Lower leg skin (tissue), 4 donors: ENCODE measurements around the gene CAPN10. TPM values are rescaled to one million over a fixed set of nuclear protein-coding genes. Genes with fewer than 3 reads are reported as not detected.

Source experiments
- DNase-seq, 2 donors: peaks; one replicate each; pipeline ENCODE4 v3.0.0-alpha.2; 2019; ENCODE audit warnings: low spot score in 2 of 2
- H3K4me3 ChIP-seq: fragments of 200-600 bp; sonication (generic); 2 replicates; pipeline ENCODE4 v1.5.1; 2017; ENCODE audit warnings: mild to moderate bottlenecking, low read depth; ENCODE audit not compliant: poor library complexity, severe bottlenecking
- POLR2A ChIP-seq, 2 donors: fragments of 450-650 bp; IDR thresholded peaks; one replicate each; pipeline ENCODE4 v1.6.1; 2016 to 2017; ENCODE audit warnings: antibody characterized with exemption in 2 of 2, mild to moderate bottlenecking in 1 of 2, moderate library complexity in 1 of 2
- WGBS, 2 donors: methylation state at CpG; one replicate each; pipeline ENCODE4 v1.1.5; 2018; 5-methylcytosine and 5-hydroxymethylcytosine counted together
- intact Hi-C: fragments of 100-400 bp; cut with DNase I; formaldehyde crosslinking; loops from one replicate; pipeline ENCODE4 v1.15.0; 2023; ENCODE audit warnings: low total_unique reads
- total RNA-seq, 4 donors: library from RNA; depleted of rRNA; stranded (reverse); fragments of >200 nt; gene quantifications; one replicate each; pipeline ENCODE4 v1.1.0, GENCODE V29; 2016
- TF ChIP-seq, protein P1 (sequence below), 3 donors: fragments of 450-650 bp; IDR thresholded peaks; one replicate each; pipeline ENCODE4 v1.5.1; 2016; ENCODE audit warnings: antibody characterized with exemption in 3 of 3, mild to moderate bottlenecking in 3 of 3, moderate library complexity in 2 of 3

The CAPN10 gene
- total RNA-seq, 4 donors from 2014 or later, result 25.6 to 38.0 (median 28.4) TPM

DNA sequence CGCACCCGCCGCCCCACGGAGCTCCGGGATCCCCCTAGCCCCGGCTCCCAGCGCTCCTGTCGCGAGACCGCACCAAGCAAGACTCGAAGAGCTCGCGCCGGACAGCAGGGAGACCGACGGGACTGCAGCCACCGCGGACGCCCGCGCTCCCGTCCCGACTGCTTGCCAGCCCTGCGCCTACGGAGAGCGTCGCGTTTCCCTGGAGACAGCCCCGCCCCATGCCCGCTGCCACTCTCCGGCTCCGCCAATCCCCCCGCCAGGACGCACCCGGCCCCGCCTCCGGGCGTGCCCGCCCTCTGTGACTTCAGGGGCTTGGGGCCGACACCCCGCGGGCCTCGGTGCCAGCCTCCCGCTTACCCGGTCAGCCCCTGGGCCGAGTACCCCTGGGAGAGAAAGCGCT is 28.7 kb upstream of the CAPN10 start, which contains the start of gene ANKMY1:
ANKMY1 (minus strand) TSS at position 181 of the 400 bp plus-strand sequence. CDS start 653 bp downstream, outside the sequence.
- TF ChIP-seq, protein P1, sequence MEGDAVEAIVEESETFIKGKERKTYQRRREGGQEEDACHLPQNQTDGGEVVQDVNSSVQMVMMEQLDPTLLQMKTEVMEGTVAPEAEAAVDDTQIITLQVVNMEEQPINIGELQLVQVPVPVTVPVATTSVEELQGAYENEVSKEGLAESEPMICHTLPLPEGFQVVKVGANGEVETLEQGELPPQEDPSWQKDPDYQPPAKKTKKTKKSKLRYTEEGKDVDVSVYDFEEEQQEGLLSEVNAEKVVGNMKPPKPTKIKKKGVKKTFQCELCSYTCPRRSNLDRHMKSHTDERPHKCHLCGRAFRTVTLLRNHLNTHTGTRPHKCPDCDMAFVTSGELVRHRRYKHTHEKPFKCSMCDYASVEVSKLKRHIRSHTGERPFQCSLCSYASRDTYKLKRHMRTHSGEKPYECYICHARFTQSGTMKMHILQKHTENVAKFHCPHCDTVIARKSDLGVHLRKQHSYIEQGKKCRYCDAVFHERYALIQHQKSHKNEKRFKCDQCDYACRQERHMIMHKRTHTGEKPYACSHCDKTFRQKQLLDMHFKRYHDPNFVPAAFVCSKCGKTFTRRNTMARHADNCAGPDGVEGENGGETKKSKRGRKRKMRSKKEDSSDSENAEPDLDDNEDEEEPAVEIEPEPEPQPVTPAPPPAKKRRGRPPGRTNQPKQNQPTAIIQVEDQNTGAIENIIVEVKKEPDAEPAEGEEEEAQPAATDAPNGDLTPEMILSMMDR (IDR thresholded peaks at IDR 0.05), result no peak
- no peak for TF ChIP-seq POLR2A (IDR thresholded peaks at IDR 0.05)
- peak within 1 kb of the TSS; percentile 17 for H3K4me3 ChIP-seq
- DNase-seq, result peak; percentile 23 to 89
- intact Hi-C loops, result no loop called here
- 0 to 5% methylated on average over 20 of the region's 47 CpGs for WGBS, 2 donors

DNA sequence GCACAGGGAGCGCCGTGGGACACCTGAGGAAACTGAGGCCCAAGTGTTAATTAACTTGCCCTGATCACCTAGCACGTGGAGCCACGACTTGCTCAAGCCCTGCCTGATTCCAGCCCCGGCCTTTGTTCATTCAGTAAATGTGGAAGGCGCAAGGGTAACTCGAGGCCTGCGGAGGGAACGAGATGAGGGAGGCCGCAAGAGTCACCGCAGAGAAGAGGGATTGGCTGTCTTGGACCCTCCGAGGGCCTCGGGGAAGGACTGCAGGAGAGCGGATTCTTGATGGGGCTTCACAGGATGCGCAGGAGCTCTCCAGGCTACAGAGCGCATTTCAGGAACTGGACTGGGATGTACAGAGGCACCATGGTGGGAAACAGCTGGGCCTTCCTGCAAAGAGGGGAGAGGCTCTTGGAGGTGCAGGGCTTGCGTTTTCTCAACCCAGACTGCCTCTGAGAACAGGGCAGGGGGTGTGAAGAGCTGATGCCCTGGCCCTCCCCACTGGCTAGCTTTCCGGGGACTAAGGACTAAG is 28.2 kb upstream of the CAPN10 start:
- WGBS, 2 donors, result 76 to 80% methylated on average over 15 to 18 of the region's 18 CpGs
- DNase-seq, result peak; percentile 14 to 80
- intact Hi-C loops, result no loop called here
- no peak for TF ChIP-seq POLR2A (IDR thresholded peaks at IDR 0.05)
- TF ChIP-seq, protein P1 (IDR thresholded peaks at IDR 0.05), result no peak
- no peak overlapping the region for H3K4me3 ChIP-seq

DNA sequence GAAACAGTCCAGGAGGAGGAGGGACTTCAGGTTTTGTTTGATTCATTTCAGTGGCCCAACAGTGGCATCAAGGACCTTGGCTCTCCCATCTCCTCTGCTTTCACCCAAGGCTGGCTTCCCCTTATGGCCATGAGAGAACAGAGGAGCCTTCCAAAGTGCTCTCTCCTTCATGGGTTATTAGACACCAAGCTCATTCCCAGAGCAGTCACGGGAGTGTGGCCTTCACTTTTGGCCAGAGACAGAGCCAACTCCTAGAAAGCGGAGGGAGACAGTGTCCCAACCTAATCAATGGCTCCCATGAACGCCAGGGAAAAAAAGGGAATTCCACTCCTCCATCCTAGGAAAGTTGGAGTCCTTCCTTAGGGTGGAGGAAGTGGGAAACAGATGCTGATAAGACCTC is 27.2 kb upstream of the CAPN10 start:
- intact Hi-C loops, result no loop called here
- no peak overlapping the region for H3K4me3 ChIP-seq
- TF ChIP-seq POLR2A (IDR thresholded peaks at IDR 0.05), result no peak
- TF ChIP-seq, protein P1 (IDR thresholded peaks at IDR 0.05), result no peak
- peak in 1 of 2 donors; percentile 73 for DNase-seq
- 84 to 95% methylated on average over 3 of the region's 3 CpGs for WGBS, 2 donors

DNA sequence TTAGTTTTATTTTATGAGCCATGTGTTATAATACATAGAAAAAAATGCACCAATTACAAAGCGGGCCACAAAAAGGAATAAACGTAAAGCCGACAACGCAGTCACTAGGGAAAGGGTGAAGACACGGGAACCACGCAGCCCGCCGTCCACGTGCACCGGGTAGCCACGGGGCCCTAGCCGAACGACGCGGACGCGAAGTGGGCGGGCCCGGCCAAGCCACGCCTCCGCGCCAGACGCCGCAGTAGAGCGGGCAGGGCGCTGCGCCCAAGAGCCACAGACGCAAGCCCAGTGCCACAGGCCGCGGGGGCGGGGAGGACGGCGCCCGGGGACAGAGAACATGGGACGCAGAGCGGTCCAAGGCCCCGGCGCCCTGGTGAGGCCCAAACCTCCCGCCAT is 26.5 kb upstream of the CAPN10 start, which contains the start of gene DUSP28:
DUSP28 (plus strand) TSS at position 274 of the 396 bp plus-strand sequence. CDS start 328 bp downstream, outside the sequence.
- intact Hi-C loops, result no loop called here
- WGBS, 2 donors, result 0 to 1% methylated on average over 27 to 39 of the region's 39 CpGs
- peak; percentile 87 to 98 for DNase-seq

DNA sequence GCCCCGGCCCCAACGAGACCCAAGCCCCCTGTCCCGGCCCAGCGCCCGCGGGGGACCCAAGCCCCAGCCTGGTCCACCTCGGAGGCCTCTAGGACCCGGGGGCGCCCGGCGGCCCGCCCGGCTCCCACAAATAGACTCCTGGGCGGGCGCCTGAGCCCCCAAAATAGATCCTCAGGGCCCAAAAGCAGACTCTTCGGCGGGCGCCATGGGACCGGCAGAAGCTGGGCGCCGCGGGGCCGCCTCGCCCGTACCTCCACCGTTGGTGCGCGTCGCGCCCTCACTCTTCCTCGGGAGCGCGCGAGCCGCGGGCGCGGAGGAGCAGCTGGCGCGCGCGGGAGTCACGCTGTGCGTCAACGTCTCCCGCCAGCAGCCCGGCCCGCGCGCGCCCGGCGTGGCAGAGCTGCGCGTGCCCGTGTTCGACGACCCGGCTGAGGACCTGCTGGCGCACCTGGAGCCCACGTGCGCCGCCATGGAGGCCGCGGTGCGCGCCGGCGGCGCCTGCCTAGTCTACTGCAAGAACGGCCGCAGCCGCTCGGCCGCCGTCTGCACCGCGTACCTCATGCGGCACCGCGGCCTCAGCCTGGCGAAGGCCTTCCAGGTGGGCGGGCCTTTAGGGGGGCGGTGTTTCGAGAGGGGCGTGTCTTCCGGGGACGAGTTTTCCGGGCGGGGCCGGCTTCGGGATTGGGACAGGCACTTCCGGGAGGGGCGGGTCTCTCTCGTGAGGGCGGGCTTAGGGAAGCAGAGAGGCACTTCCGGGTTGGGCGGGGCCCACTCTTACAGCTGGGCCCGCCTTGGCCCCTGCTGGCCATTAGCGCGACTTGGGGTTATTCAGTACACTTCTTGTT is 25.8 kb upstream of the CAPN10 start:
- peak overlapping the region; percentile 67 for H3K4me3 ChIP-seq
- TF ChIP-seq, protein P1 (IDR thresholded peaks at IDR 0.05), result no peak
- peak in 1 of 2 donors; percentile 2 for TF ChIP-seq POLR2A (IDR thresholded peaks at IDR 0.05)
- DNase-seq, result peak; percentile 99 to 100
- 0 to 3% methylated on average over 13 to 69 of the region's 101 CpGs for WGBS, 2 donors
- intact Hi-C loops, result no loop called here

More for the DNA sequence above, 26.5 kb upstream of the CAPN10 start, which contains the start of gene DUSP28:
- H3K4me3 ChIP-seq, result peak within 1 kb of the TSS; percentile 67
- TF ChIP-seq, protein P1 (IDR thresholded peaks at IDR 0.05), result no peak
- no peak for TF ChIP-seq POLR2A (IDR thresholded peaks at IDR 0.05)
